Chondrocyte (in vitro differentiated cells): ENCODE data around the gene YTHDF1. TPM values are rescaled to one million over a fixed set of nuclear protein-coding genes. Genes with fewer than 3 reads are reported as not detected.

ENCODE experiments used
- DNase-seq: peaks from one replicate; pipeline ENCODE4 v3.0.0; 2021; ENCODE audit warnings: mixed read lengths, low spot score
- H3K27ac Mint-ChIP-seq: one replicate; pipeline ENCODE4 v1.8.0; 2021; ENCODE audit warnings: mild to moderate bottlenecking, moderate library complexity, mixed read lengths; ENCODE audit not compliant: unreplicated experiment
- H3K27me3 Mint-ChIP-seq: 2 replicates; pipeline ENCODE4 v1.8.0; 2021; ENCODE audit warnings: low read depth, mixed read lengths
- H3K36me3 Mint-ChIP-seq: 2 replicates; pipeline ENCODE4 v1.8.0; 2021; ENCODE audit warnings: low read depth, mixed read lengths
- H3K4me1 Mint-ChIP-seq: 2 replicates; pipeline ENCODE4 v1.8.0; 2021; ENCODE audit warnings: low read depth, mild to moderate bottlenecking, mixed read lengths
- H3K4me3 Mint-ChIP-seq: one replicate; pipeline ENCODE4 v1.8.0; 2021; ENCODE audit warnings: mild to moderate bottlenecking, moderate library complexity, mixed read lengths; ENCODE audit not compliant: unreplicated experiment
- H3K9me3 Mint-ChIP-seq: 2 replicates; pipeline ENCODE4 v1.8.0; 2021; ENCODE audit warnings: low read depth, mixed read lengths
- CTCF ChIP-seq: fragments of 200-600 bp; sonication (generic); IDR thresholded peaks from 2 replicates; pipeline ENCODE4 v1.5.0; 2021; ENCODE audit warnings: antibody characterized with exemption, mild to moderate bottlenecking, moderate library complexity
- total RNA-seq: library from RNA; stranded (reverse); gene quantifications from 3 replicates; pipeline ENCODE4 v1.2.1, GENCODE V29; 2021

YTHDF1 gene
- total RNA-seq, 1 donor from 2014 or later, result 39.1 TPM

GRCh38 chr20:63168861-63169260, 47.1 kb downstream of the YTHDF1 start:
- no peaks in the 10 kb centered on the region for H3K9me3 Mint-ChIP-seq
- H3K4me1 Mint-ChIP-seq, result no peaks in the 10 kb centered on the region
- TF ChIP-seq CTCF, result no peak
- no peak overlapping the region for H3K4me3 Mint-ChIP-seq
- peak; percentile 87 for DNase-seq
- no peaks in the 10 kb centered on the region for H3K36me3 Mint-ChIP-seq
- H3K27ac Mint-ChIP-seq, result no peak overlapping the region
- H3K27me3 Mint-ChIP-seq, result peaks cover 43% of the 10 kb centered on the region

GRCh38 chr20:63167918-63168520, 47.9 kb downstream of the YTHDF1 start:
- H3K4me1 Mint-ChIP-seq, result no peaks in the 10 kb centered on the region
- H3K4me3 Mint-ChIP-seq, result no peak overlapping the region
- peak; percentile 90 for DNase-seq
- no peak overlapping the region for H3K27ac Mint-ChIP-seq
- peaks cover 48% of the 10 kb centered on the region for H3K27me3 Mint-ChIP-seq
- no peak for TF ChIP-seq CTCF
- no peaks in the 10 kb centered on the region for H3K9me3 Mint-ChIP-seq
- no peaks in the 10 kb centered on the region for H3K36me3 Mint-ChIP-seq

- peak; percentile 68 for DNase-seq
- H3K9me3 Mint-ChIP-seq, result no peaks in the 10 kb centered on the region
- TF ChIP-seq CTCF, result no peak
- no peak overlapping the region for H3K4me3 Mint-ChIP-seq
- H3K27me3 Mint-ChIP-seq, result peaks cover 49% of the 10 kb centered on the region
- H3K36me3 Mint-ChIP-seq, result no peaks in the 10 kb centered on the region
- no peaks in the 10 kb centered on the region for H3K4me1 Mint-ChIP-seq
- no peak overlapping the region for H3K27ac Mint-ChIP-seq
Observed at GRCh38 chr20:63167026-63167917, 48.7 kb downstream of the YTHDF1 start.

- H3K36me3 Mint-ChIP-seq, result no peaks in the 10 kb centered on the region
- no peak for TF ChIP-seq CTCF
Observed at GRCh38 chr20:63166193-63167020, 49.5 kb downstream of the YTHDF1 start.

More at GRCh38 chr20:63166193-63167020, 49.5 kb downstream of the YTHDF1 start:
- no peaks in the 10 kb centered on the region for H3K9me3 Mint-ChIP-seq
- no peaks in the 10 kb centered on the region for H3K4me1 Mint-ChIP-seq
- H3K27ac Mint-ChIP-seq, result no peak overlapping the region
- H3K27me3 Mint-ChIP-seq, result peaks cover 46% of the 10 kb centered on the region
- DNase-seq, result peak; percentile 77
- H3K4me3 Mint-ChIP-seq, result no peak overlapping the region
